Epidermal melanocyte (primary cell): ENCODE measurements around the gene C7orf33.
"Not testable (repeated sequence)": the region's sequence is repeated elsewhere in the genome, so short reads cannot be mapped to it uniquely, and the experiment has no call there.

Source experiments
- DNase-seq: peaks from one replicate; pipeline ENCODE4 v3.0.0; 2011; ENCODE audit warnings: low spot score; ENCODE audit not compliant: insufficient read length

C7orf33 gene

DNA sequence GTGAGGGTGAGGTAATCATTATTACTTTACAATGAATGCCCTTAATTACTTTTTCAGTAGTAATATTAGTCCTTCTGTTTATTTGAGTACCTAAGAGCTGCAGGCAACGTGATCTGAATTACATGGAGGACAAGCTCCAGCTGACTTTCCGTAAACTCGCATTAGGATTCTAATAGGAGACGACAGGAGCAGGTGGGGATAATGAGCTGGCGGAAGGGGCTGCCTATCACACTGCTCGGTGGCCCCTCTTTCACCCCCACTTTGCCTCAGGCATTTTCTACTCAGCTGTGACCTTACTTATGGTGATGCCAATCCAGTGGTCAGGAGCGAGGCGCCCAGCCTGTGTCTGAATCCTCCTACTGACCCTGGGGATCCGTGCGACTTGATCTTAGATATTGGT lies at the start of gene C7orf33:
C7orf33 (plus strand) TSS at position 296 of the 400 bp plus-strand sequence. CDS start 160 bp downstream, outside the sequence.
- no peak for DNase-seq

DNA sequence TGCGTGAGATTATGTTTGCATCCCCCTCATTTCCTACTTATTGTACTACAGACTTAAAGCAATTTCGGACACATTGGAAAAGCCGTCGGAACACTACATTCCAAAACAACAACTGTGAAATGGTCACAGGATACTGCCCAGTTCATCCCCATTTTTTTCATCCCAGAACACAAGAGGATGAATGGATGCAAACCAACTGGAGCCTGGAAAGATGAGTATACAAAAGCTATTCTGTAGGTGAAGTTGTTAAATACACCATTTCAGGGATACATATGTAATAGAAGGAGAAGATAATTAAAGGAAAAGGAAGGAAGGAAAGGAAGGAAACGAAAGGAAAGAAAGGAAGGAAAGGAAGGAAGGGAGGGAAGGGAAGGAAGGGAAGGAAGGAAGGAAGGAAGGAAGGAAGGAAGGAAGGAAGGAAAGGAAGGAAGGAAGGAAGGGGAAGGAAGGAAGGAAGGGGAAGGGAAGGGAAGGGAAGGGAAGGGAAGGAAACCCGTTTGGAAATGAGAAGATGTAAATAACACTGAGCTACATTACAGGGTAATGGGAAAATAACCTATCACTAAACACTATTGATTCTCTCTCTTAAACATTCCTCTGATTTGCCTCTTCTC lies 48.6 kb upstream of the C7orf33 start:
- DNase-seq = no peak

GRCh38 chr7:148543302-148543701 lies 47.3 kb upstream of the C7orf33 start:
- no peak for DNase-seq

DNA sequence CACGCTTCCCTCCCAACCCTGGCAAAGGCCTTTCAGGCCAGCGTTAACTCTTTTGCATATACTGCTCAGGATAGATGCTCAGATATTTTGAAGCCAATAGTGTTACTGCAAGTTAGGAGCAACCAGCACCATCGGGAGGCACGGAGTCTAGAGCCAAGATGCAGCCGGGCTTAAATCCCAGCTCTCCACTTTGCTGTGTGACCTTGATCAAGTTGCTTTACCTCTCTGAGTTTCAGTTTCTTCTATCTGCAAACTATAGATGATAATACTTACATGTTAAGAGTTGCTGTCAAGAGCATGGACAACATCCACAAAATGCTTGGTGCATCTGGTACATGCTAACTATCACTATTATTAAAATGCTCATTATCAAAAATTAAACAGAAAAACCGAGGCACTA lies 45.4 kb upstream of the C7orf33 start:
- DNase-seq = no peak

DNA sequence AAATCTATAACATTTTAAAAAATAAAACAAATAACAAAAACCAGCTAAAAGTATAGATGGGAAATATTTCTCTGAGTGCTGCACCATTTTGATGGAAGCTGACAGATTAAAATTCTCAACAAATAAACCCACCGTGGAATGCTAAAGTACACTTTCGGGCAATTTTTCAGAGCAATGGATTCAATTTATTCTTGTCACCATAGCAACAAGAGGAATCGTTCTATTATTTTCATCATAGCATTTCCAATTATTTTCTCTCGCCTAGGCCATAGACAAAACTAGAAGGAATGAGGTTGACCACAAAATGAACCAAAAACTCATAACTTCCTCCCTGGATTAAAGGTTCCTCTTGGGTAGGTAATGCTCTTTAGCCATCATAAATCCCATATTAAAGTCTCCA lies 44.6 kb upstream of the C7orf33 start:
- DNase-seq = no peak

- DNase-seq = no peak
Measured at GRCh38 chr7:148546857-148547256, 43.7 kb upstream of the C7orf33 start.

DNA sequence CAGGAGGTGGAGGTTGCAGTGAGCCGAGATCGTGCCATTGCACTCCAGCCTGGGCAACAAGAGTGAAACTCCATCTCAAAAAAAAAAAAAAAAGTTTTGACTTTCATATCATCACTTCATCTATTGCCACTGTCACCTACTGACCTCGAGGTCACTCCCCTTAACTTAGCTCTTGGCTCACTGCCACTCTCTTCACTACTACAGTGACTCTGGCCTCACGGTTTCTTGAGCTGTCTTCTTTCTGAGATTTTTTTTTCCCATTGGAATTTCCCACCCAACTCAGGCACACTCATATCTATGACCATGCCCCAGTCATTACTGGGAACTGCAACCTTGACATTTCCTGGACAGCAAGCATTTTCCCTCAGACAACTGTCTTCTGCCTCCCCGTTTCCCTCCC lies 42.6 kb upstream of the C7orf33 start:
- no peak for DNase-seq

DNA sequence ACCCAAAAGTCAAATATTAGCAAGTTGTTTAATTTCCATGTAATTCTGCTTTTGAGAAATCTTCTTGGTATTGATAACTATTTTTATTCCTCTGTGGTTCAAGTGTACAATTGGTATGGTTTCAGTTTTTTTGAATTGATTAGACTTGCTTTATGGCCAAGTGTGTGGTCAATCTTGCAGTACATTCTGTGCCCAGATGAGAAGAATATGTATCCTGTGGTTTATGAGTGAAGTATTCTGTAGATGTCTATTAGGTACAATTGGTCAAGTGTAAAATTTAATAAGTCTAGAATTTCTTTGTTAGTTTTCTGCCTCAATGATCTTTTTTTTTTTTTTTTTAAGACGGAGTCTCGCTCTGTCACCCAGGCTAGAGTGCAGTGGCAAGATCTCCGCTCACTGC lies 36.6 kb upstream of the C7orf33 start:
- no peak for DNase-seq

GRCh38 chr7:148556892-148557291 lies 33.7 kb upstream of the C7orf33 start:
- DNase-seq = no peak

GRCh38 chr7:148558914-148559313 lies 31.7 kb upstream of the C7orf33 start:
- DNase-seq = no peak

- DNase-seq = no peak
Measured at GRCh38 chr7:148561099-148561498, 29.5 kb upstream of the C7orf33 start.

GRCh38 chr7:148563583-148564274 lies 26.8 kb upstream of the C7orf33 start:
- DNase-seq = no peak

- not testable (repeated sequence) for DNase-seq
Measured at GRCh38 chr7:148564275-148564951, 26.2 kb upstream of the C7orf33 start.

DNA sequence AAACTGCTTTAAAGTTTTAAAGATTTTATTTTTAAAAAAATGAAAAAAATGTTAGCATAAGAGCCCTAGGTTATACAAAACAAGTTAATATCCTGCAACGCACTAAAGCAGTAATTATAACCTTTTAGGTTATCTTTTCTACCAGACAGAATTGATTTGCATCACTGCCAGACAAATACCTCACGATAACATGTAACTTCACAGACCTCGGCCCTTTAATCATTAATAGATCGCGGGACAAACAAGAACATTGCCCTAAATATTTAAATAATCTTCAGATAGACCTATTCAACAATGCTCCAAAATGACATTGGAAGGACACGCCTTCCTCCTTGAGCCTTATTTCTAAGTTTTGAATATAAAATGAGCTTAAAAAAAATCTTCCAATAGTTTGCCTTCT lies 23.8 kb upstream of the C7orf33 start:
- no peak for DNase-seq

DNA sequence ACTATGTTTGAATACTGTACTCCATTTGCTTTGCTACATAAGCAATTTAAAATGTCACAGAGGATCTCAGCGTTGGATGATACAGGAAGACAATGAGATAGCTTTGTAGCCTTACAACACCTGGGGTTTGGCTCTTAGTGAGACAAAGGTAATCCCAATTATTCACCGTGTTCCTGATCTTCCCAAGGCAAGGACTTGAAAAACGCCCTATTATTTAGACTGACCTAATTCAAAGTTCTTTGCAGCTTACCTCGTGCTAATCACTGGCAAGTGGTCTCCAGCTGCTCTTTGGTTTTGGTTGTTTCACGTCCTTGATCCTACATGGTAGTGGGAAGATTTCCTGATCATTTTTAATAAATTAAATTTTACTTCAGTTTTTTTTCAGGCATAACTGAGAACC lies 23.0 kb upstream of the C7orf33 start:
- no peak for DNase-seq

GRCh38 chr7:148570510-148570909 lies 20.1 kb upstream of the C7orf33 start:
- DNase-seq = no peak

DNA sequence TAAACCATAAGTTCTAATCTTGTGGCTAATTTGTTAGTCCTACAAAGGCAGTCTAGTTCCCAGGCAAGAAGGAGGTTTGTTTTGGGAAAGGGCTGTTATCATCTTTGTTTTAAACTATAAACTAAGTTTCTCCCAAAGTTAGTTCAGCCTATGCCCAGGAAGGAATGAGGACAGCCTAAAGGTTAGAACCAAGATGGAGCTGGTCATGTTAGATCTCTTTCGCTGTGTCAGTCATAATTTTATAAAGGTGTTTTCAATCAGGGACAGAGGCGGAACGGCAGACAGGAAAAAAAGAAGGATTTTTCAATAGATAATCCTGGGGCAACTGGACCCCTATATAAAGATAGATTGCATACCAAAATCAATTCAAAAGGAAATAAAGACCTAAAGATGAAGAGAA lies 19.6 kb upstream of the C7orf33 start:
- not testable (repeated sequence) for DNase-seq

DNA sequence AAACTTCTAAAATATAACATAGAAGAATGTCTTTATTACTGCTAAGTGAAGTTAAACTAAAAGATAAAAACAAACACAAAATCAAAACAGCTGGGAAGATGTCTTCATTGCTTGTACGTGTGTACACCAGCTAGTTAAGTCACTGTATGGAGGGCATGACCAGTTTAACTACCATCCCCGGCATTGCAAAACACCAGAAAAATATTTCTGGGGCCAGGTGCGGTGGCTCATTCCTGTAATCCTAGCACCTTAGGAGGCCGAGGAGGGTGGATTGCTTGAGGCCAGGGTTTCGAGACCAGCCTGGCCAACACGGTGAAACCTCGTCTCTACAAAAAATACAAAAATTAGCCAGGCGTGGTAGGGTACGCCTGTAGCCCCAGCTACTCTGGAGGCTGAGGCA lies 19.2 kb upstream of the C7orf33 start:
- DNase-seq = no peak

DNA sequence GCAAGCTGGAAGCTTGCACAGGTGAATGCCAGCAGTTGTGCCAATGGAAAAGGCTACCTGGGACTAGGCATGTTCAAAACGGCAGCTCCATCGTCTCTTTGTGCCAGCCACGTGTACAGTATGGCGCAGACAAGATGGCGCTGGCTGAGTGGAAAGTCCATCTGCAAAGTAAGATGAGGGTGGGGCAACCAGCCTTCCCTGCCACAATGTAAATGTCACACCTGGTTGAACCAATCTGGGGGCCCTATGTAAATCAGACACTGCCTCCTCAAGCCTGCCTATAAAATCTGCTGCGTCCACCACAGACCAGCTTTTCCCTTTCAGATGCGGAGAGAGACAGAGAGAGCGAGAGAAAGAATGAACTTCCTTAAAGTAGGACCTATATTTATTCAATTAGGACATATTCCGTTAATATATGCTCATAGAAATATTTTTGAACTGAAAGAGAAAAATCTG lies 18.5 kb upstream of the C7orf33 start:
- DNase-seq = no peak

DNA sequence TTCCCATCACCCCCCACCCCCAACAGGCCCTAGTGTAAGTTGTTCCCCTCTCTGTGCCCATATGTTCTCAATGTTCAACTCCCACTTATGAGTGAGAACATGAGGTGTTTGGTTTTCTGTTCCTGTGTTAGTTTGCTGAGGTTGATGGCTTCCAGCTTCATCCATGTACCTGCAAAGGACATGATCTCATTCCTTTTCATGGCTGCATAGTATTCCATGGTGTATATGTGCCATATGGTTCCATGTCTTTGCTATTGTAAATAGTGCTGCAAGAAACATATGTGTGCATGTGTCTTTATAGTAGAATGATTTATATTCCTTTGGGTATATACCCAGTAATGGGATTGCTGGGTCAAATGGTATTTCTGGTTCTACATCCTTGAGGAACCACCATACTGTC lies 17.0 kb upstream of the C7orf33 start:
- DNase-seq = not testable (repeated sequence)

DNA sequence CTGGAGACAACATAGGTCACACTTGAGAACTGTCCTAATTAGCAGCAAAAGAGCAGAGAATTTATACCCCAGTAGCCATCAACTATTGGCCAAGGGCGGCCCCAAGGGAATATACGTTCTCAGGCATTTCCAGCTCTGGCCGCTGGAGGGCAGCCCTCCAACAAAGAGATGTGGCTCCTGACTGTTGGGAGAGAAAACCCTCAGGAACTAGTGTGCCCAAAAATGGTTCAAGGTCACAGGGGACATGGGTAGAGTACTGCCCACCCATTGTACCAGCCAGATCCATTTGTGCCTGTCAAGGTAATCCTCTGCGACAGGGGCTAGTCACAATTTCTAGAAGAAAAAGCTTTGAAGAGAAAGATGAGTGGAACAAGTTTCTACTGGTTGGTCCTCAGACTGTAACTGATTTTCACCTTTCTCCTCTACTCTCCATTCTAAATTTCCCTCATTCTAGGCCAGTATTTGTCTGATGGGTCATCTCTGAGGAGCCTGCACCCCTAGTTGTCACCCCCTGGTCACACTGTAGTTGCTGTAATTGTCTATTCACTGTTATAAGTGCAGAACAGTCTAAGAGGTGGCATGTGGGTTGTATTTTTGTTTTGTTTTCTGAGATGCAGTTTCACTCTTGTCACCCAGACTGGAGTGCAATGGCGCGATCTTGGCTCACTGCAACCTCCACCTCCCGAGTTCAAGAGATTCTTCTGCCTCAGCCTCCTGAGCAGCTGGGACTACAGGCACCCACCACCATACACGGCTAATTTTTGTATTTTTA lies 14.7 kb upstream of the C7orf33 start:
- peak; percentile 27 for DNase-seq

DNA sequence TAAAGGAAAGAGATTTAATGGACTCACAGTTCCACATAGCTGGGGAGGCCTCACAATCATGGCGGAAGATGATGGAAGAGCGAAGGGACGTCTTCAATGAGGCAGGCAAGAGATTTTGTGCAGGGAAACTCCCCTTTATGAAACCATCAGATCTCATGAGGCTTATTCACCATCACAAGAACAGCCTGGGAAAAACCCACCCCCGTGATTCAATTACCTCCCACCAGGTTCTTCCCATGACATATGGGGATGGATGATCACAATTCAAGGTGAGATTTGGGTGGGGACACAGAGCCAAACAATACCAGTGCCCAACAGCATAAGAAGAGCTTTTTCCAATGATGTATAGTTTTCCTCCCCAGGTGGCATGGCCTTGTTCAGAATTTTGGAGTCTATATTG lies 11.2 kb upstream of the C7orf33 start:
- DNase-seq = no peak
